Smooth muscle cell (in vitro differentiated cells): ENCODE data around the gene CDRT4. TPM values are rescaled to one million over a fixed set of nuclear protein-coding genes. Genes with fewer than 3 reads are reported as not detected.

Source experiments
- DNase-seq: peaks from one replicate; lab custom pipeline; 2025; ENCODE audit not compliant: unreplicated experiment; lab: John Stamatoyannopoulos, UW
- H2AFZ ChIP-seq: fragments of 200-600 bp; sonication (generic); 2 replicates; pipeline ENCODE4 v1.6.0; 2016; ENCODE audit warnings: antibody characterized with exemption, low read depth, mild to moderate bottlenecking
- H3F3A ChIP-seq: fragments of 200-600 bp; sonication (generic); 2 replicates; pipeline ENCODE4 v1.6.0; 2017; ENCODE audit warnings: antibody characterized with exemption, low read depth
- H3K27ac ChIP-seq: fragments of 200-600 bp; sonication (generic); 2 replicates; pipeline ENCODE4 v1.5.1; 2016; ENCODE audit warnings: low read depth, mild to moderate bottlenecking
- H3K27me3 ChIP-seq: fragments of 200-600 bp; sonication (generic); 2 replicates; pipeline ENCODE4 v1.6.1; 2016; ENCODE audit warnings: low read depth, mild to moderate bottlenecking
- H3K36me3 ChIP-seq: fragments of 200-600 bp; sonication (generic); 2 replicates; pipeline ENCODE4 v1.5.1; 2016; ENCODE audit warnings: low read depth
- H3K4me1 ChIP-seq: fragments of 200-600 bp; sonication (generic); 2 replicates; pipeline ENCODE4 v1.5.1; 2016; ENCODE audit warnings: low read depth
- H3K4me2 ChIP-seq: fragments of 200-600 bp; sonication (generic); 2 replicates; pipeline ENCODE4 v1.6.0; 2016; ENCODE audit warnings: mild to moderate bottlenecking
- H3K4me3 ChIP-seq: fragments of 200-600 bp; sonication (generic); 2 replicates; pipeline ENCODE4 v1.5.1; 2016; ENCODE audit warnings: mild to moderate bottlenecking
- H3K79me2 ChIP-seq: fragments of 200-600 bp; sonication (generic); 2 replicates; pipeline ENCODE4 v1.6.0; 2016; ENCODE audit warnings: low read depth, mild to moderate bottlenecking
- H3K9ac ChIP-seq: fragments of 200-600 bp; sonication (generic); 2 replicates; pipeline ENCODE4 v1.6.0; 2016; ENCODE audit warnings: low read depth
- H3K9me3 ChIP-seq: fragments of 200-600 bp; sonication (generic); replicated peaks from 2 replicates; pipeline ENCODE4 v1.5.1; 2016; ENCODE audit warnings: low read depth
- H4K20me1 ChIP-seq: fragments of 200-600 bp; sonication (generic); 2 replicates; pipeline ENCODE4 v1.6.0; 2016; ENCODE audit warnings: low read depth
- WGBS: methylation state at CpG from one replicate; pipeline ENCODE4 v1.1.7; 2016; ENCODE audit warnings: low lambda C conversion rate; 5-methylcytosine and 5-hydroxymethylcytosine counted together
- polyA plus RNA-seq: library from polyadenylated mRNA; unstranded; fragments of >200 nt; fragmentation: Nextera tagmentation; extraction: Ambion mirVana; gene quantifications from 2 replicates; pipeline ENCODE4 v1.2.1, GENCODE V29; 2016
- total RNA-seq: library from RNA; depleted of rRNA; stranded (reverse); fragments of >200 nt; gene quantifications from 2 replicates; pipeline ENCODE4 v1.2.3, GENCODE V29; 2014
- TF ChIP-seq, protein P1 (sequence below): fragments of 200-600 bp; sonication (generic); IDR thresholded peaks from 2 replicates; pipeline ENCODE4 v1.5.1; 2017; ENCODE audit warnings: borderline replicate concordance, mild to moderate bottlenecking, antibody characterized with exemption; ENCODE audit not compliant: insufficient read depth, poor library complexity, severe bottlenecking

The CDRT4 gene
- total and polyA plus RNA-seq, 2 experiments from 2014 or later: 0.45 to 4.2 TPM

DNA sequence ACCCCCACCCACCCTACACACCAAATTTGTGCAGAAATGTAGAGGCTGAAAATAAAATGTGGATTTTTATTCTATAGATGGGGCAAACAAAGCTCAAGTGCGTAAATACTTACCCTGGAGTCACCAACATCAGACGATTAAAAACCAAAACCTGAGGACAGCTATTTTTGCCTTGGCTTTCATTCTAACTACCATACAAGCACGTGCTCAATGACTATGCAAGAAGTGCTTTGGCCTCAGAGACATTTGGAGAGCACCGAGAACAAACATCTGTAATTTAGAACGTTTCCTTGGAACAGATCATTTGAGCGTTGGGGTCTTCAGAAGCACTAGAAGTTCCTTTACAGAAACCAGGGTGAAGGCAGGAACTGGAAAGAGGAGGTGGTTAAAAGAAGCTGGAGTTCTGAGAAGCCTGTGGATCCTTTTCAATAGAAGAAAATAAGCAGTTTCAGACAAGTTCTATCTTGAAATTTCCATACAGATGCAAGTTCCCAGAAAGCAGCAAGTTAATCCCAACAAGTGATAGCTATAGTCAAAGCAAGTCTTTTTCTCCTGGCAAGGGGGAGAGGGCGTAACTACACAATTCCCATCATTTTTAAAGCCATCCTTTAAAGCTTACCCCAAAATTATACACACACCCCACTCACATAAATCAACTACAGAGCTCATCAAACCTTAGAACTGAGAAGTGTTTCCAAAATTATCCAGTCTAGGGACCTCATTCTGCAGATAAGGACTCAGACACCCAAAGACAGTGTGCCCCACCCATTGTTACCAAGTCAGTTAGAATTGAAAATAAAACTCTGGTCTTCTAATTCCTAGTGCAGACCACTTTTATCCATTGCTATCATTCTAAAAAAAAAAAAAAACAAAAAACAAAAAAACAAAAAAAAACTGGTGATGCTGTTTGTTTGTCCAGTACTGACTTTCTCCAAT lies 29.6 kb upstream of the CDRT4 start:
- no peaks in the 10 kb centered on the region for H4K20me1 ChIP-seq
- H3K36me3 ChIP-seq: no peaks in the 10 kb centered on the region
- H2AFZ ChIP-seq: no peak overlapping the region
- H3K79me2 ChIP-seq: no peaks in the 10 kb centered on the region
- no peaks in the 10 kb centered on the region for H3K9me3 ChIP-seq
- no peak overlapping the region for H3K4me2 ChIP-seq
- no peaks in the 10 kb centered on the region for H3K27me3 ChIP-seq
- WGBS: 92% methylated on average over 7 of the region's 7 CpGs
- no peaks in the 10 kb centered on the region for H3K4me1 ChIP-seq
- peaks cover 6% of the 10 kb centered on the region for H3F3A ChIP-seq
- no peak overlapping the region for H3K9ac ChIP-seq
- no peak overlapping the region for H3K27ac ChIP-seq
- DNase-seq: no peak
- no peak overlapping the region for H3K4me3 ChIP-seq
- TF ChIP-seq, protein P1, sequence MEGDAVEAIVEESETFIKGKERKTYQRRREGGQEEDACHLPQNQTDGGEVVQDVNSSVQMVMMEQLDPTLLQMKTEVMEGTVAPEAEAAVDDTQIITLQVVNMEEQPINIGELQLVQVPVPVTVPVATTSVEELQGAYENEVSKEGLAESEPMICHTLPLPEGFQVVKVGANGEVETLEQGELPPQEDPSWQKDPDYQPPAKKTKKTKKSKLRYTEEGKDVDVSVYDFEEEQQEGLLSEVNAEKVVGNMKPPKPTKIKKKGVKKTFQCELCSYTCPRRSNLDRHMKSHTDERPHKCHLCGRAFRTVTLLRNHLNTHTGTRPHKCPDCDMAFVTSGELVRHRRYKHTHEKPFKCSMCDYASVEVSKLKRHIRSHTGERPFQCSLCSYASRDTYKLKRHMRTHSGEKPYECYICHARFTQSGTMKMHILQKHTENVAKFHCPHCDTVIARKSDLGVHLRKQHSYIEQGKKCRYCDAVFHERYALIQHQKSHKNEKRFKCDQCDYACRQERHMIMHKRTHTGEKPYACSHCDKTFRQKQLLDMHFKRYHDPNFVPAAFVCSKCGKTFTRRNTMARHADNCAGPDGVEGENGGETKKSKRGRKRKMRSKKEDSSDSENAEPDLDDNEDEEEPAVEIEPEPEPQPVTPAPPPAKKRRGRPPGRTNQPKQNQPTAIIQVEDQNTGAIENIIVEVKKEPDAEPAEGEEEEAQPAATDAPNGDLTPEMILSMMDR: no peak

DNA sequence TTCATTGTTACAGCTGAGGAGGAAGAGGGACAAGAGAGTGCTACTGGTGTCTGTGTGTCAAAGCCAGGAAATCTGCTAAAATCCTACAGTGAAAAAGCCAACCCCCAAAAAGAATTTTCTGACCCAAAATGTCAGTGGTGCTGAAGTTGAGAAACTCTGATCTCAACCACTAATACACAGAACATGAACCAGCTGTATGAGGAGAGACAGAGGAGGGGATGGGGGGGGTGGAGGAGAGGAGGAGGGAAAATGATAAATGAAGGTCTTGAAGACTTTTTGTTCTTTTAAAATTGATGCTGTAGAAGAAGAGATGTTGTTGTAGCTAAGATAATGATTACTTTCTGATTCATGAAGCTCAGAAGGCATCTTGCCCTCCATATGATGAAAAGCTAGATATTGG lies 27.4 kb upstream of the CDRT4 start:
- peaks cover 16% of the 10 kb centered on the region for H3F3A ChIP-seq
- peaks cover 10% of the 10 kb centered on the region for H3K4me1 ChIP-seq
- H3K27ac ChIP-seq: no peak overlapping the region
- no peaks in the 10 kb centered on the region for H3K79me2 ChIP-seq
- H3K4me2 ChIP-seq: no peak overlapping the region
- H3K9me3 ChIP-seq: no peaks in the 10 kb centered on the region
- no peak for DNase-seq
- TF ChIP-seq, protein P1: no peak
- no peaks in the 10 kb centered on the region for H4K20me1 ChIP-seq
- H3K4me3 ChIP-seq: no peak overlapping the region
- no peak overlapping the region for H2AFZ ChIP-seq
- H3K9ac ChIP-seq: no peak overlapping the region
- no peaks in the 10 kb centered on the region for H3K36me3 ChIP-seq
- no peaks in the 10 kb centered on the region for H3K27me3 ChIP-seq

DNA sequence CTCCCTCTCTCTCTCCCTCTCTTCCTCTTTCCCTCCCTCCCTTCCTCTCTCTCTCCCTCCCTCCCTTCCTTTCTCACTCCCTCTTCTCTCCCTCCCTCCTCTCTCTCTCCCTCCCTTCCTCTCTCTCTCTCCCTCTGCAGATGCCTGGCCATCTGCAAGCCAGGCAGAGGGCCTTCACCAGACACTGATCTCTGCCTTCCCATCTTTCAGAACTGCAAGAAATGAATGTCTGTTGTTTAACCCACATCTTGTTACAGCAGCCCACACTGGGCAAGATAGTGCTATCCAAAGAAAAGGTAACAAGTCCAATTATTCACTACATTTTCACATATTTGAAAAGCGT lies 26.2 kb upstream of the CDRT4 start:
- Histone ChIP-seq H3K27ac (no peak overlapping the region), H3K36me3 (no peaks in the 10 kb centered on the region), H3K4me1 (peaks cover 10% of the 10 kb centered on the region), H3F3A (peaks cover 16% of the 10 kb centered on the region), H3K4me3 (no peak overlapping the region), H3K9me3 (no peaks in the 10 kb centered on the region), H4K20me1 (no peaks in the 10 kb centered on the region), H3K79me2 (no peaks in the 10 kb centered on the region), H3K4me2 (no peak overlapping the region), H3K27me3 (no peaks in the 10 kb centered on the region), H3K9ac (no peak overlapping the region), H2AFZ (no peak overlapping the region)
- DNase-seq: no peak
- 6% methylated on average over 1 of the region's 1 CpG for WGBS
- TF ChIP-seq, protein P1: no peak
